ENCODE results near the gene VIL1. TPM values are rescaled to one million over a fixed set of nuclear protein-coding genes. Genes with fewer than 3 reads are reported as not detected.

The VIL1 gene
- polyA plus RNA-seq, 3 donors = not detected

GRCh38 chr2:218447072-218447471, 28.1 kb downstream of the VIL1 start:
- TF ChIP-seq CTCF (IDR thresholded peaks at IDR 0.05) = no peak
- no peak overlapping the region for H3K4me3 ChIP-seq (replicated peaks in 1 of 3; ENCODE audit: low read depth in 2 of 3, low read length in 3 of 3)
- H3K9ac ChIP-seq (ENCODE audit: insufficient read depth, low read length, poor library complexity, severe bottlenecking) = no peak overlapping the region
- no peaks in the 10 kb centered on the region for H3K27me3 ChIP-seq (ENCODE audit: control insufficient read depth in 2 of 2, insufficient read depth in 2 of 2, low read length in 2 of 2)
- WGBS (ENCODE audit: insufficient coverage) = 100% methylated on average over 1 of the region's 2 CpGs
- Mint-ChIP-seq H3K4me1 (no peaks in the 10 kb centered on the region), H3K4me3 (no peak overlapping the region), H3K9me3 (no peaks in the 10 kb centered on the region), H3K27me3 (ENCODE audit: low read depth in 3 of 3) (peaks cover 0 to 2% (median 0%) of the 10 kb centered on the region in 3 donors), H3K36me3 (peaks cover 29 to 31% of the 10 kb centered on the region in 2 donors), H3K27ac (peak overlapping the region in 1 of 7 donors; percentile 4)
- peaks cover 14 to 25% of the 10 kb centered on the region in 2 donors for H3K36me3 ChIP-seq (replicated peaks in 1 of 2; ENCODE audit: control insufficient read depth in 1 of 2, insufficient read depth in 2 of 2, low read length in 2 of 2)
- H3K4me2 ChIP-seq (replicated peaks; ENCODE audit: extremely low read depth, low read length, poor library complexity, severe bottlenecking) = no peak overlapping the region
- intact Hi-C loops (cut with micrococcal nuclease) = no loop called here
- no peak overlapping the region for H2AFZ ChIP-seq (ENCODE audit: insufficient read depth, low read depth, low read length, poor library complexity, severe bottlenecking)
- H3K9me3 ChIP-seq (replicated peaks in 1 of 2; ENCODE audit: control insufficient read depth in 1 of 2, insufficient read depth in 1 of 2, low read length in 2 of 2) = no peaks in the 10 kb centered on the region
- H3K27ac ChIP-seq (ENCODE audit: low read depth in 1 of 2, low read length in 2 of 2) = no peak overlapping the region
- no peaks in the 10 kb centered on the region for H4K20me1 ChIP-seq (ENCODE audit: insufficient read depth, low read length)
- no peaks in the 10 kb centered on the region for H3K79me2 ChIP-seq (ENCODE audit: insufficient read depth, low read length)
- no peaks in the 10 kb centered on the region for H3K4me1 ChIP-seq (ENCODE audit: control insufficient read depth in 1 of 2, insufficient read depth in 2 of 2, low read length in 2 of 2)
- no peak for DNase-seq

GRCh38 chr2:218448934-218449333, 30.0 kb downstream of the VIL1 start:
- DNase-seq = no peak
- Mint-ChIP-seq H3K27me3 (ENCODE audit: low read depth in 3 of 3) (peaks cover 0 to 2% (median 0%) of the 10 kb centered on the region in 3 donors), H3K9me3 (no peaks in the 10 kb centered on the region), H3K4me1 (no peaks in the 10 kb centered on the region), H3K27ac (peak overlapping the region in 2 of 7 donors; percentile 3 to 58), H3K4me3 (no peak overlapping the region), H3K36me3 (peaks cover 39 to 43% of the 10 kb centered on the region in 2 donors)
- no peaks in the 10 kb centered on the region for H3K79me2 ChIP-seq (ENCODE audit: insufficient read depth, low read length)
- H3K9me3 ChIP-seq (replicated peaks in 1 of 2; ENCODE audit: control insufficient read depth in 1 of 2, insufficient read depth in 1 of 2, low read length in 2 of 2) = no peaks in the 10 kb centered on the region
- no CpG with 5 or more reads among the region's 3 CpGs for WGBS (ENCODE audit: insufficient coverage)
- no peak overlapping the region for H3K4me2 ChIP-seq (replicated peaks; ENCODE audit: extremely low read depth, low read length, poor library complexity, severe bottlenecking)
- H3K27ac ChIP-seq (ENCODE audit: low read depth in 1 of 2, low read length in 2 of 2) = peak overlapping the region in 1 of 2 donors; percentile 4
- no peak overlapping the region for H3K9ac ChIP-seq (ENCODE audit: insufficient read depth, low read length, poor library complexity, severe bottlenecking)
- H3K36me3 ChIP-seq (replicated peaks in 1 of 2; ENCODE audit: control insufficient read depth in 1 of 2, insufficient read depth in 2 of 2, low read length in 2 of 2) = peaks cover 25 to 40% of the 10 kb centered on the region in 2 donors
- no peaks in the 10 kb centered on the region for H3K27me3 ChIP-seq (ENCODE audit: control insufficient read depth in 2 of 2, insufficient read depth in 2 of 2, low read length in 2 of 2)
- no peaks in the 10 kb centered on the region for H4K20me1 ChIP-seq (ENCODE audit: insufficient read depth, low read length)
- intact Hi-C loops (cut with micrococcal nuclease) = no loop called here
- H3K4me1 ChIP-seq (ENCODE audit: control insufficient read depth in 1 of 2, insufficient read depth in 2 of 2, low read length in 2 of 2) = no peaks in the 10 kb centered on the region
- no peak overlapping the region for H2AFZ ChIP-seq (ENCODE audit: insufficient read depth, low read depth, low read length, poor library complexity, severe bottlenecking)
- no peak overlapping the region for H3K4me3 ChIP-seq (replicated peaks in 1 of 3; ENCODE audit: low read depth in 2 of 3, low read length in 3 of 3)
- TF ChIP-seq CTCF (IDR thresholded peaks at IDR 0.05) = no peak
